ENCODE data around the gene TEPSIN.

The TEPSIN gene

DNA sequence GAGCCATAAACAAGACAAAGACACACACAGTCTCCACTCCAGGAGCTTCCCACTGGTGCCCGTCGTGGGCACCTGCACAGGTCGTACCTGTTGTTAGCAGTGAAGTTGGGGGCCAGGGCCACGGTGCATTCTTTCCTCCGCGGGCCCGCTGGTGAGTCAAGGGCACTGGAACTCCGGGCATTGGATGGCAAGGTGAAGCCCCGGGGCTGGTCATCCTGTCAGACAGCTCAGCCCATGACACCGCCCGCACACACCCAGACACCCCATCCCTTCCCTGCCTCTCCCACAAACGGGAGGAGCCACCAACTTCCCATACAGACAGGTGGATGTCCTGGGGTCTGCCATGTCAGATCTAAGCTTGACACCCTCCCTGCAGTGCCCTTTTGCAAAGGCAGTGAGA is 32.2 kb downstream of the TEPSIN start:
- TF ChIP-seq ZFX (IDR thresholded peaks at IDR 0.05), result no peak
- TF ChIP-seq, protein P1, sequence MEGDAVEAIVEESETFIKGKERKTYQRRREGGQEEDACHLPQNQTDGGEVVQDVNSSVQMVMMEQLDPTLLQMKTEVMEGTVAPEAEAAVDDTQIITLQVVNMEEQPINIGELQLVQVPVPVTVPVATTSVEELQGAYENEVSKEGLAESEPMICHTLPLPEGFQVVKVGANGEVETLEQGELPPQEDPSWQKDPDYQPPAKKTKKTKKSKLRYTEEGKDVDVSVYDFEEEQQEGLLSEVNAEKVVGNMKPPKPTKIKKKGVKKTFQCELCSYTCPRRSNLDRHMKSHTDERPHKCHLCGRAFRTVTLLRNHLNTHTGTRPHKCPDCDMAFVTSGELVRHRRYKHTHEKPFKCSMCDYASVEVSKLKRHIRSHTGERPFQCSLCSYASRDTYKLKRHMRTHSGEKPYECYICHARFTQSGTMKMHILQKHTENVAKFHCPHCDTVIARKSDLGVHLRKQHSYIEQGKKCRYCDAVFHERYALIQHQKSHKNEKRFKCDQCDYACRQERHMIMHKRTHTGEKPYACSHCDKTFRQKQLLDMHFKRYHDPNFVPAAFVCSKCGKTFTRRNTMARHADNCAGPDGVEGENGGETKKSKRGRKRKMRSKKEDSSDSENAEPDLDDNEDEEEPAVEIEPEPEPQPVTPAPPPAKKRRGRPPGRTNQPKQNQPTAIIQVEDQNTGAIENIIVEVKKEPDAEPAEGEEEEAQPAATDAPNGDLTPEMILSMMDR (conservative IDR thresholded peaks at IDR 0.05), result no peak
- no peak overlapping the region for H3K27ac ChIP-seq

DNA sequence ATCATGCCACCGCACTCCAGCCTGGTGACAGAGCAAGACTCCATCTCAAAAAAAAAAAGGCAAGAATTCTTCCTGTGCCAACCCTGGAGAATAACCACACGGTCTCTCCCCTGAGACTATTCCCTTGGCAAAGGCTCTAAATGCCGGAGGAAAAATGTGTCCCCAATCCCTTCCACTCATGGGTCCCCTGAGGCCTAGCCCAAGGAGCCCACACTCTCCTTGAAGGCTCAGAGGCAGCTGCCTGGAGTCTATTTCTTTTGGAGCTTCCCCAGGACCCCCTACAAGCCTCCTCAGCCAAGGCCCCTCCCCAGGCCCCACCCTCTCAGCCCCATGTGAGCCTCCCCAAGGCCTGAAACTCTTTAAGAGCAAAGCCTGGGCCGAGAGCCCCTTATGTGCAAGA is 32.7 kb downstream of the TEPSIN start:
- no peak for TF ChIP-seq ZFX (IDR thresholded peaks at IDR 0.05)
- TF ChIP-seq, protein P1 (conservative IDR thresholded peaks at IDR 0.05), result no peak
- H3K27ac ChIP-seq, result no peak overlapping the region

DNA sequence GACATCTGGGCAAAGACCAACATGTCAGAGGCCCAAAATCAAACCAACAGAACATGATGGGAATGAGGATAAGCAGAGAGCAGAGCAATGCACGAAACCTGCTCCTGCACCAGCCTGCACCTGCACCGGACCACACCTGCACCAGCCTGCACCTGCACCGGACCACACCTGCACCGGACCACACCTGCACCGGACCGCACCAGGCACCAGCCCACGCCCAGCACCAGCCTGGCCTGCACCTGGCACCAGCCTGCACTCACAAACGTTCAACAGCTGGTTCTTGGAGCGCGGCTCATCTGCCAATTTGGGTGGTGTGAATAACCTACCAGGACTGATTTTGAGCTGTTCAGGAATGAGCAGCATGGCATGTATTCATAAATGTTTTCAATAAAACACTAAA is 34.3 kb downstream of the TEPSIN start:
- TF ChIP-seq, protein P1 (conservative IDR thresholded peaks at IDR 0.05), result no peak
- no peak for TF ChIP-seq ZFX (IDR thresholded peaks at IDR 0.05)
- H3K27ac ChIP-seq, result no peak overlapping the region

DNA sequence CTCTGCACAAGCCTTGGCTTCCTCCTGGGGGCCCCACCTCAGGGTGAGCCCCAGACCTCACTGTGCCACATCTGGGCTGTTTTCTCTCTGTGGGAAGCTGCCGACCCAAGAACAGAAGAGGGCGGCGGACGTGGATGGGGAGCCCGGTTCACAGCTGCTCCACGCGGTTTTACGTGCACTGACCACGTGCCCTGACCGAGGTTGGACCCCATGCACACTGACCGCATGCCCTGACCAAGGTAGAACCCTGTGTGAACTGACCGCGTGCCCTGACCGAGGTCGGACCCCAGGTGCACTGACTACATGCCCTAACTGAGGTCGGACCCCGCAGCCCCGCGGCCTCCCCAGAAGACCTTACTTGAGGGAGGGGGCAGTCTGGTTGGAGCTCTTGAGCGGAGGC is 35.7 kb downstream of the TEPSIN start:
- TF ChIP-seq, protein P1 (conservative IDR thresholded peaks at IDR 0.05), result no peak
- TF ChIP-seq ZFX (IDR thresholded peaks at IDR 0.05), result no peak

DNA sequence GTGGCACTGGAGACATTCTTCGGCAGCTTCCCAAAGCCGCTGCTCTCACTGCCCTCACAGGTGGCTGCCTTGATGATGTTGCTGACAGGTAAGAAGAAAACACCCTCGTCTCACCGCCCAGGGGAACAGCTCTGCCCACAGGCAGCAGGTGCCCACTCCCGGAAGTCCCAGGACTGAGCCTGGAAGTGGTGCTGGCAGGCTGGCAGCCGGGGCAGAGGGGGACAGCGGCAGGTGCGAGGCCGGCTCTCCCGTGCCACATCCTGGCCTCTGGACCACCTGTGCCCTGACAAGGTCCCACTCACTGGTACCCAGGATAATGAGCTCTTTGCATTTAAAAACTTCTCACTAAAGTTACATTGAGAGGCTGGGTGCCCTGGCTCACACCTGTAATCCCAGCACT is 36.5 kb downstream of the TEPSIN start:
- no peak for TF ChIP-seq ZFX (IDR thresholded peaks at IDR 0.05)
- TF ChIP-seq, protein P1 (conservative IDR thresholded peaks at IDR 0.05), result no peak
- no peak overlapping the region for H3K27ac ChIP-seq

More for the DNA sequence above, 35.7 kb downstream of the TEPSIN start:
- no peak overlapping the region for H3K27ac ChIP-seq

GRCh38 chr17:81200695-81201580 is 37.9 kb downstream of the TEPSIN start:
- no peak overlapping the region for H3K27ac ChIP-seq
- TF ChIP-seq, protein P1 (conservative IDR thresholded peaks at IDR 0.05), result no peak; the same call in 1 of the 2 replicates
- TF ChIP-seq ZFX (IDR thresholded peaks at IDR 0.05), result no peak

DNA sequence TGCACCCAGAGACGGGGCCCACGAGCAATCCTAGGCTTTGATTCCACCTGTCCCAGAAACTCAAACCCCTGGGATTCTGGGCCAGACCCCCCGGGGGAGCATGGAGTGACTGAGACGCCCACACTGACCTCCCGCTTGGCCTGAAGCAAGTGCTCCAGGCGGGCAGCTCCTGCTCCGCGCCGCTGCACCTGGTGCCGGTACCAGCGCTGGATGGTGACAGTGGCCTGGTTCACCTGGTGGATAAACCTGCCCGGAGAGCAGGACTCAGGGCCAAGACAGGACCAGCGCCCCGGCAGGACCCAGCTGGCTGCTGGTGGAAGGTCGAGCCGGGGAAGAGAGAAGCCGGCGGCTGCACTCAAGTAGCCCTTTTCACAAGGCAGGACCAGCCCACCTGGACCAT is 38.7 kb downstream of the TEPSIN start:
- no peak overlapping the region for H3K27ac ChIP-seq
- TF ChIP-seq, protein P1 (conservative IDR thresholded peaks at IDR 0.05), result no peak
- no peak for TF ChIP-seq ZFX (IDR thresholded peaks at IDR 0.05)

Data from C4-2B (cell line).